Stimulated activated CD4-positive, alpha-beta T cell treated with anti-CD3 and anti-CD28 coated beads, Interleukin-4, amount 100 ng/mL, for 48 hours (primary cell): Measurements from ENCODE around the gene AKAP12.
"Not testable (repeated sequence)": the region's sequence is repeated elsewhere in the genome, so short reads cannot be mapped to it uniquely, and the experiment has no call there.

Experiments
- DNase-seq, 2 donors: peaks; one replicate each; pipeline ENCODE4 v3.0.0-alpha.2; 2020; ENCODE audit warnings: low read depth in 2 of 2

Gene AKAP12

GRCh38 chr6:151379933-151380847, 140.4 kb downstream of the AKAP12 start:
- DNase-seq: no peak

GRCh38 chr6:151380848-151381205, 141.1 kb downstream of the AKAP12 start:
- no peak for DNase-seq

GRCh38 chr6:151381722-151382121, 142.0 kb downstream of the AKAP12 start:
- no peak for DNase-seq

GRCh38 chr6:151382631-151383030, 142.9 kb downstream of the AKAP12 start:
- not testable (repeated sequence) for DNase-seq

- no peak for DNase-seq
These were observed 144.4 kb downstream of the AKAP12 start for GRCh38 chr6:151384151-151384550.

GRCh38 chr6:151385177-151385576, 145.4 kb downstream of the AKAP12 start:
- no peak for DNase-seq

- no peak for DNase-seq
These were observed 147.6 kb downstream of the AKAP12 start for GRCh38 chr6:151387175-151387970.

- no peak for DNase-seq
These were observed 148.5 kb downstream of the AKAP12 start for GRCh38 chr6:151388236-151388635.

- no peak for DNase-seq
These were observed 149.3 kb downstream of the AKAP12 start for GRCh38 chr6:151388997-151389617.

GRCh38 chr6:151389618-151390275, 150.0 kb downstream of the AKAP12 start:
- DNase-seq: peak in 1 of 2 donors; percentile 15

GRCh38 chr6:151390276-151390850, 150.6 kb downstream of the AKAP12 start:
- peak; percentile 95 to 97 for DNase-seq

GRCh38 chr6:151390851-151391470, 151.2 kb downstream of the AKAP12 start:
- DNase-seq: peak; percentile 74 to 75

- DNase-seq: peak; percentile 41 to 43
These were observed 152.0 kb downstream of the AKAP12 start, which contains the start of gene ZBTB2 for GRCh38 chr6:151391471-151392413. Gene ZBTB2, minus strand, starts transcription at chr6:151391559. Its CDS starts 17,922 bp downstream, at chr6:151373637.

GRCh38 chr6:151392427-151392826, 152.7 kb downstream of the AKAP12 start:
- no peak for DNase-seq

- no peak for DNase-seq
These were observed 153.6 kb downstream of the AKAP12 start for GRCh38 chr6:151393410-151393809.

GRCh38 chr6:151399679-151400078, 159.9 kb downstream of the AKAP12 start:
- DNase-seq: no peak

GRCh38 chr6:151400473-151400872, 160.7 kb downstream of the AKAP12 start:
- no peak for DNase-seq

- DNase-seq: no peak
These were observed 162.5 kb downstream of the AKAP12 start for GRCh38 chr6:151402228-151402627.

- DNase-seq: no peak
These were observed 164.1 kb downstream of the AKAP12 start for GRCh38 chr6:151403919-151404308.
